GM19025 (cell line): ENCODE measurements around the gene MAP1A.

Source experiments
- ATAC-seq: cut with Tn5 transposase; IDR thresholded peaks from one replicate; pipeline ENCODE4 v1.9.1; 2021; ENCODE audit warnings: mild to moderate bottlenecking, low read depth, moderate library complexity; ENCODE audit not compliant: unreplicated experiment

MAP1A gene

DNA sequence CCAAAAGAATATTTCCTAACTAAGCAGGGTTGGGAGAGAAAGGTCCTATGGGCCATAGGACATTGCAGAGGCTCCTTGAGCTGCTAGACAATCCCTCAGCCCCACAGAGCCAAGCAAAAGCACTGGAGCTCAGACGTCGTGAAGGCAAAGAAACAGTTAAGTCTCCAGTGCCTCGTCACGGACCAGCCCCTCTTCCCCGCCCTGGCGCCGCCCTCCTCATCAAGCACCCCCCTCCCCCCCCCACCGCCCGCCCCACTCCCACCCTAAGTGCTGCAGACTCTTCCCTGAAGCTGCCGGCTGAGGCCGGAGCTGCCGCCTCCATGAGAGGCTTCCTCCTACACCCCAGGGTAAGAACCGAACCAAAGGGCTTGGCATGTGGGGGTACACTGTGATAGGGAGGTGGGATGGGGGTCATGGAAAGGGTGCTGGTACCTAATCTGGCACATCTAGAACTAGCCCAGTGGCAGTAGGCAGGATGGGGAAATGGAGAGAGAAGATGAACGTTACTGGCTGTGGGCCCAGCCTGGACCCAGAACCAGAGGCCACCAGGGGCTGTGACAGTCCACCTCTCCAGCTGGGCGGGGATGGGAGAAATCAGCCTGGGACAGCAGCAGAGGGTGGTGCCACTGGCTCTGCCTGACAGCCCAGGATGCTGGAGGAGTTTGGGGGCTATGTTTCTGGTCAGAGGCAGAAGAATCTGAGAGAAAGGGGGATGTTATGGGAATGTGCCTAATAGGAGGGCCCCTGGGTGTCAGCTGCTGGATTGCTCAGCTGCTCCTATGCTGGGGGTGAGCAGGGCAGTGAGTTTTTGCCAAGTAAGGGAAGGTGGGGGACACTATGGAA lies at the start of gene MAP1A:
Gene MAP1A, plus strand, starts transcription at position 255 of the 843 bp plus-strand sequence. CDS start 3,866 bp downstream, outside the sequence.
- no peak for ATAC-seq

DNA sequence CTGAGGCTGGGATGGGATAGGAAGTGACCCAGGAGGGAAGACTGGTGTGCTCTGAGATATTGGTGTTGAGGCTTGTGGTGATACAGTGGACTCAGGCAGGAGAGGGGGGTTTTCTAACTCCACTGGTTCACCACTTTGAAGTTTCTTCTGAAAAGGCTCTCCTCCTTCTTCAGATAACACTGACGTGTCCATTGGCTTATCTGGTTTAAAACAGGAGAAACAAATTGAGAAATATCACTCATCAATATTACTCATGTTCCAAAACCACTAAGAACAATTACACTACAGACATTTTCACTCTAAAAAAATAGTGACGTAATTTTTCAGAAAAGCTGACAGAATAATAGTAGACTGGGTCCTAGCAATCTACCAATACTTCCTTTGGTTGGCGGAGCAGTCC lies 47.5 kb upstream of the MAP1A start:
- no peak for ATAC-seq

DNA sequence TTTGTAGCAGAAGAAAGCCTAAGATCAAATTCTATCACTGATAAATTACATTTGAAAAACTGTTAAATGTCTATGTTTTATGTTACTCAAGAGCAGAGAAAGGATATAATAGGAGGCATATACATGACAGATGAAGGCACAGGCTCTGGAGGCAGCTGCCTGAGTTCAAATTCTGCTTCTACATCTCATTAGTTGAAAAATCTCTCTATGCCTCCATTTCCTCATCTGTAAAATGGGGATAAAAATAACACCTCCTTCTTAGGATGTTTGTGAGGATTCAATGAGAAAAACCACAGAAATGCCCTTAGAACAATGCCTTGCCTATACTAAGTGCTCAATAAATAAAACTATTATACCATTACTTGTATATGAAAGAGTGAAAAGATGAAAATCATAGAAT lies 45.4 kb upstream of the MAP1A start:
- ATAC-seq: no peak

DNA sequence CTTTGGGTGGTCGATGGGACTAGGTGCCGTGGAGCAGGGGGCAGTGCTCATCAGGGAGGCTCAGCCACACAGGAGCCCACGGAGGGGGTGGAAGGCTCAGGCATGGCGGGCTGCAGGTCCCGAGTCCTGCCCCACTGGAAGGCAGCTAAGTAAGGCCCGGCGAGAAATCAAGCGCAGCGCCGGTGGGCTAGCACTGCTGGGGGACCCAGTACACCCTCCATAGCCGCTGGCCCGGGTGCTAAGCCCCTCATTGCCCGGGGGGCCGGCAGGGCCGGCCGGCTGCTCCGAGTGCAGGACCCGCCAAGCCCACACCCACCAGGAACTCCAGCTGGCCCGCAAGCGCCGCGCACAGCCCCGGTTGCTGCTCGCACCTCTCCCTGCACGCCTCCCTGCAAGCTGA lies 43.5 kb upstream of the MAP1A start:
- no peak for ATAC-seq

DNA sequence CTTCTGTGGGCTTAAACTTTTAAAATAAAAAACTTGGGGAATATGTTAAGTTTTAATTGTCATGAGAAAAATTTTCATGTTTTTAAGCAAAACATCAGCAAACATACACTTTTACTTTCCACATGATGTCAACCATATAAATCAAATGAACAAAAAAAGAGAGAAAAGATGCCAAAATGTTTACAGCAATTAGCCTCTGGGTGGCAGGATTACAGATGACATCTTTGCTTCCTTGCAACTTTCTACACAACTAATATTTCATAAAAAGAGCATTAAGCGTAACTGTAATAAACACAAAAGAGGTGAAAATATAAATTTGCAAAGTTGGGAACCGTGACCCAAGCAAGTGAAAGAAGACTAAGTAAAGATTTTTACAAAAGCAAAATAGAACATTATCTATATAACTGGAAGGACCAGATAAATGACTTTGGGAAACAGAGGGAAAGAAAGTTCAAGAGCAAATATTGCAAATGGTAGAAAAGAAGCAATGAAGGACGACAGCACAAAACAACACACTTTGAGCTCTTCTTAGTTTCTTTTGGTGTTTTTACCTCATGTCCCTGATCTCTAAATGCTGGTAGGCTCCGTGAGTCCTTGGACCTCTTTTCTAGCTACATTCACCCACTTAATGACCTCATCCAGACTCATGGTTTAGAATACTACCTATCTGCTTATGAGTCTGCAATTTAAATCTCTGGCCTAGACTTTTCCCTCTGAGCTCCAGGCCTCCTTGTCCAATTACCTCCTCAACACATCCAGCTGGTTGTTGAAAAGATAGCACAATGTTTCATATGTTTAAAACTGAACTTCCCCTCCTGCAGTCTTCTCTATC lies 33.9 kb upstream of the MAP1A start:
- ATAC-seq: no peak

DNA sequence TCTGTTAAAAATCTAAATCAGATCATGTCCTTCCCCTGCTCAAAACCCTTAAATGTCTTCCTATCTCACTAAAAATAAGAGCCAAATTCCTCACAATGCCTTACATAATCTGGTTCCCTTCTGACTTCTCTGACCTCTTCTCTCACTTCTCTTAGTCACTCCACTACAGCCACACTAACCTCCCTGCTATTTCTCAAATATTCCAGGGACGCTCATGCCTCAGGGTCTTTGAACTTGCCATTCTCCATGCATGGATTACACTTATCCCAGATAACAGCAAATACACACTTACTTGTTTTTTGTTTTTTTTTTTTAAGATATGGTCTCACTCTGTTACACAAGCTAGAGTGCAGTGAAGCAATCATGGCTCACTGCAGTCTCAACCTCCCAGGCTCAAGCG lies 33.0 kb upstream of the MAP1A start:
- no peak for ATAC-seq

DNA sequence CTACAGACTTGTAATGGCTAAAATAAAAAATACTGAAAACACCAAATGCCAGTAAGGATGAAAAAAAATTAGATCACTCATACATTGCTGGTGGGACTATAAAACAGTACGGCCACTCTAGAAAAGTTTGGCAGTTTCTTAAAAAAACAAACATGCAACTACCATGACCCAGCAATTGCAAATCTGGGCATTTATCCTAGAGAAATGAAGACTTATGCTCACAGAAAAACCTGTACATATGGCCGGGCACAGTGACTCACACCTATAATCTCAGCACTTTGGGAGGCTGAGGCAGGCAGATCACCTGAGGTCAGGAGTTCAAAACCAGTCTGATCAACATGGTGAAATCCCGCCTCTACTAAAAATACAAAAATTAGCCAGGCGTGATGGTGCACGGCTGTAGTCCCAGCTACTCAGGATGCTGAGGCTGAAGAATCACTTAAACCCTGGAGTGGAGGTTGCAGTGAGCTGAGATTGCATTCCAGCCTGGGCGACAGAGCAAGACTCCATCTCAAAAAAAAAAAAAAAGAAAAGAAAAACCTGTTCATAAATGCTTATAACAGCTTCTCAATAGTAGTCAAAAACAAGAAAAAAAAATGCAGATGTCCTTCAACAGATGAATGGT lies 30.0 kb upstream of the MAP1A start:
- ATAC-seq: no peak

DNA sequence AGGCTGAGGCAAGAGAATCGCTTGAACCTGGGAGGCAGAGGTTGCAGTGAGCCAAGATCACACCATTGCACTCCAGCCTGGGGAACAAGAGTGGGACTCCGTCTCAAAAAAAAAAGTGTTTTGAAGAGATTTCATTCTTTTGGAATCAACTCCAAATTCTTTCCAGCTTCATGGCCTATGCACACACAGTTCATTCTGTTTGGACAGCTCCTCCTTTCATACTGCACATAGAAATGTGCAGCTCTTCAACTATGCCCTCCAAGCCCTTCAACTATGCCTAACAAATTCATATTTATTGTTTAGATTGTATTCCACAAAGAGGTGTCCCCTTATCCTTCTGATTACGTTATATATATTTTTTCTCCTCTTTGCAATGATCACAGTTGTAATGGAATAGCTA lies 28.6 kb upstream of the MAP1A start:
- no peak for ATAC-seq

DNA sequence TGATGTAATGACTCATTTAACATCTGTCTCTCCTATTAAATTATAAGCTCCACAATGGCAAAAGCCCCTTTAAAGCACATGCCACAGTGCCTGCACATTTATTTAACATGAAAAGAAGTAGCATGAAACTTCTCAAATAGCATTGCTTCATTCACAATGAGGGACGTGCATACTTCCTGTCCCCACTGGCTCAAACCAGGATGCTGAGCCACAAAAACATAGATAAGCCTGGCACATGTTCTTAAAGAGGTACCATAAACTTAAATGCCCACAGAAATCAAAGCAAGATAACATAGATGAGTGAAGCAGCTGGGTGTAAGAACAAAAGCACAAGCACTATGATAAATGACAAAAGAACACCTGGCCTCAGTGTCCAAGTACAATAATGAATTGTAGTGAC lies 28.2 kb upstream of the MAP1A start:
- no peak for ATAC-seq

DNA sequence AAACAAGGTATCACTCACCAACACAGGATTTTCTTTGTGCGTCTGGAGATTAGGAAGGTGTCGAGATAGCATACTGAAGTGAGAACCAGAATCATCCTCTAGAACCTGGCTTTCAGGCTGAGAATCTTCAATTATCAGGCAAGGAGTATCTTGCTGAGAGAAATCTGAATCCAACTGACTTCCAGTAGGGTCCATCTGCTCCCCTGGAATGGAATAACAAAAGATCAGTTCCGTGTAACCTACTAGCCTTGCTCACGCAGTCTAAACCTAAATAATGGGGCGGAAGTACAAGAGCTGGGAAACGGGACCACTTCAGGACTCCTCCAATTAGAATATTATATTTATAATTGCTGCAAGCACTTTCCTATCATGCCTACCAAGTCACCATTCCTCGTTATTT lies 25.1 kb upstream of the MAP1A start:
- no peak for ATAC-seq

DNA sequence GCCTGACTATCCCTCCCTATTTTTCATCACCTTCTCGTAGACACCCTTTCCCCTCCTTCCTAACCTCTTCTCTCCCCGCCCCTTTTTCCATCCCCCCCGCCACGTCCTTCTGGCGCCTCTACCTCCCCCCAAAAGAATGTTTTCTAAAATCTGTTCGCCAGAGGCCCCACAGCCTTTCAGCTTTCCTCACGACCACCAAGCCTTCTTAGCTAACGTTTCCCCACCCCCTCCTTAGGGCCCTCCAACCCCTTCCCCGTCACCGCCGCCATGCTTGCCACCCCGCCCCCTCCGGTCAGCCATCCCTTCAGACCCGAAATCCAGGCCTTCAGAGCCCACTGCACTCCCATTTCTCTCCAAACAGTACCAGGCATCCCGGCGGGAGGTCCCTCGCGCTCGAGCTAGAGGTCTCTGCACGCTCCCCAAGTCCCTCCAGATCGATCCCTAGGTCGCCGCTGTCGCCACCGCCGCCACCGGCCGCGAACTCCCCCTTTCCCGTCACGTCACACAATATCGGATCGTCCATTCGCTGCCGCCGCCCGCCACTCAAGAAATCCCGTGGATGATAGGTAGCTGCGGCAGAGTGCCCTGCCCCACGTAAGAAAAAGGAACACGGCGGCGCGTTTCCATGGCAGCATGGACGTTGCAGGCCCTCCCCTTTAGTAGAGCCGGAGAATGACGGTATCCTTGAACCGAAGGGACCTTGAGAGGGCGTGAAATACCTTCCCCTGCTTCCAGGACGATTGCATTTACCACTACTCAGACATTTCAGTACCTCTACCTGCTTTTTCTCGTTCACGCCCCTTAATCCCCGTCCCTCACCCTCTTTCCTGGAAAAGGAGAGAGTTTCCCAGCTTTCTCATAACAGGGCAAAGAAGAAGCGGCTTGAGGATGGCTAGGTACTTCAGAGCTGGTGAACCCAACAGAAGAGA lies 24.5 kb upstream of the MAP1A start, which contains the start of gene TP53BP1:
Gene TP53BP1, minus strand, starts transcription at position 484 of the 929 bp plus-strand sequence. Its CDS starts 113 bp downstream, at position 371.
- peak; percentile 99 for ATAC-seq

DNA sequence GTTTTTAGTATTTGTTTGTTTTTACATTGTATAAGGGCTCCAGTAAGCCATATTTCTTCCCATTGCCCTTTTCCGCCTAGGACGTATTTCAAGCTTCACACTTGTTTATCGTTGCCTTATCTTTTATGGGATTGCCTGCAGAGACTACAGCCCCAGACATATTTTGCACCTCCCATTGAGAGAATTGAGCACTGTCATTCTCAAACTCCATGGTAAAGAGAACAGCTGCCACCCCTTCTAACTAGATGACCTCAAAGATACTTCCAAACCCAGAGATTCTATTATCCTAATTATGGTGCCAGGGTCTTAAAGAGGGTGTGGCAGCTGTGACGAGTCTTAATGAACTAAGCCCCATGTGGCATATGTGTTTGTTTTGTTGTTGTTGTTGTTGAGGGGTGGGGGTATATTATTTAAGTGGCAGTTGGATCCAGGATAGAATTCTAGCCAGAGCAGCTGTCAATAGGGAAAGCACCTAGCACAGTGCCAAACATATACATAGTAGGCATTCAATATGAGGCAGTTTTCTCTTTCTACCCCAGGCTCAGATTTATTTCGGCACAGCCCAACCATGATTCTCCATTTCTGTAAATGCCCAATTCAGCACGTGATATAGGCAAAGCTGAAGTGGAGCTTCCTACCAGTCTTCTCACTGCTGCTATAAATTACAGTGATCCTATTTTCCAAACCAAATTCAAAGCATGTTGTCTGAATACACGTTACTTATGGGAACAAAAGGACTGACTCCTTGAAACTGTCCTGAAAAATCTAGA lies 23.5 kb upstream of the MAP1A start:
- ATAC-seq: no peak

DNA sequence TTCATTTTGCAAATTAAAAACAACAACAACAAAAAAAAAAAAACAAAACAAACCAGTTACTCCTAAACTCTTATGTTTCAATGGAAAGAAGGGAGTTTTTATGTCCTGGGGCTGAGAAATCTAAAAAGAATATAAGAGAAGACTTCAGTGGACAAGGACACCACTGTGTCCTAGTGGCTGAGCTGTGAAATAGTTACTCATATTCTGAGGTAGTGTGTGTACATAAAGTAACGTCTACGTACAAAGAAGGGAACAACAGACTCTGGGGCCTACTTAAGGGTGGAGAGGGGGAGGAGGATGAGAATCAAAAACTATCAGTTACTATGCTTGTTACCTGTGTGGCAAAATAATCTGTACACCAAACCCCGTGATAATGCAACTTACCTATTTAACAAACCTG lies 18.4 kb upstream of the MAP1A start:
- ATAC-seq: no peak

DNA sequence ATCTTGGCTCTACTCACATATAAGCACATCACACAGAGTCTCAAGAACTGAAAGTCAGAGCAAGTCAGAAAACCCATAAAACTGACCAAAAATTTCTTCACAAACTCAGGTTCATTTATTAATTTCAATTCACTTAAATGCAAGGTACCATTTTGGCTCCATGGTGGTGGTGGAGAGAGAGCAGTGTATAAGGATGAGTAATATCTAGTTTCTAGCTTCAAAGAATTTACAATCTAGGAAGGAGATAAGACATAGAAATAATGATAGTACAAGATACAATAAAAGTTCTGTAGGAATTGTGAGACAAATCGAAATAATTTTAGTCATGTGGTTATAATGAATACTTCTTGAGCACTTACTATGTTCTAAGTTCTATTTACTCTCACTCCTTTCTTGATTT lies 17.8 kb upstream of the MAP1A start:
- no peak for ATAC-seq

DNA sequence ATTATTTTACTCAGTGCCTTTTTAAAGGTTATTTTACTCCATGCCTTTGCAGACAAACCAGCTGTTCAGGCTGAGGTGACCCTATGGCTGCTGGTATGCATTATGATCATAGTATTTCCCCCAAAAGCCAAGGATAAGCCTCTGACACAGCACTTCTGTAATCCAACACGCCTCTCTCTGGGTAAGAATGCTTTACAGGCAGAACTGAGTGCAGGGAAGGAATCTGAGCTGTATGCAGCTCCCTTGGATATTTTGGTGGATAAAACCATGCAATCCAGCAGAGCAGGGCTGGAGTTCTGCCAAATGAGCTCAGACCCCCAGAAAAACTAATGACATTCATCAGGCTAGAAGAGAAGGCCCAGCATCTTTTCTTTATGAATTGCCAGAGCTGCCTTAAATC lies 11.7 kb upstream of the MAP1A start:
- no peak for ATAC-seq

DNA sequence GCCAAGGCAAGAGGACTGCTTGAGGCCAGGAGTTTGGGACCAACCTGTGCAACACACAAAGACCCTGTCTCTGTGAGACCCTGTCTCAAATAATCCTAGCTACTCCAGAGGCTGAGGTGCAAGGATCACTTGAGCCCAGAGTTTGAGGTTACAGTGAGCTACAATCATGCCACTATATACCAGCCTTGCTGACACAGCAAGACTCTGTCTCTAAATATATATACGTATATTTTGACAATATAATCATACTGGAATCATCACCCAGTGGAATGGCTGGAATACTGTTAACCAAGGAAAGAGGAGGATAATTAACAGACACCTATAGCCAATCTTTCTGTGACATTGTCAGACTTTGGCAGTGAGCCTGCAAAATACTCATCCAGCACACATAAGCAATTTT lies 9.0 kb upstream of the MAP1A start:
- ATAC-seq: no peak

DNA sequence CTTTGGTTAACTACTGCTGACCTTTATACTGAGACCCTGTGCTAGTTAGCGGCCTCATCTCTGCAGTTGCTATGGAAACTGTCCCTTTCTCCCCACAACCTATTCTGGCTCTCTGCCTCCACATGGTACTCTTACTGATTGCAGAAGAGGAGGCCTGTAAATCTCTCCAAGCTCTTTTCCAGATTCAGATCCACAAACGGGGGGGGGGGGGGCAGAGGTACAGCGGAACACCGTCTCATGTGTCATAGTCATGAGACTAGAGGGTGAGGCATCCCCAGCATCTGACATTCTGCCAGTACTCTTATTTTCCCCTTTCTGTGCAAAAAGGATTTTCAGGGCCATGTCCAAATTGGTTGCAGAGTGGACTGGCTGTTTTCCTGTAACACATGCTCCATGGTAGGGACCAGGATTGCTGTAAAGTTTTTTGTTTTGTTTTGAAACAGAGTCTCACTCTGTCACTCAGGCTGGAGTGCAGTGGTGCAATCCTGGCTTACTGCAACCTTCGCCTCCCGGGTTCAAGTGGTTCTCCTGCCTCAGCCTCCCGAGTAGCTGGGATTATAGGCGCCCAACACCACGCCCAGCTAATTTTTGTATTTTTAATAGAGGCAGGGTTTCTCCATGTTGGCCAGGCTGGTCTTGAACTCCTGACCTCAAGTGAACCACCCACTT lies 8.3 kb upstream of the MAP1A start:
- ATAC-seq: no peak

DNA sequence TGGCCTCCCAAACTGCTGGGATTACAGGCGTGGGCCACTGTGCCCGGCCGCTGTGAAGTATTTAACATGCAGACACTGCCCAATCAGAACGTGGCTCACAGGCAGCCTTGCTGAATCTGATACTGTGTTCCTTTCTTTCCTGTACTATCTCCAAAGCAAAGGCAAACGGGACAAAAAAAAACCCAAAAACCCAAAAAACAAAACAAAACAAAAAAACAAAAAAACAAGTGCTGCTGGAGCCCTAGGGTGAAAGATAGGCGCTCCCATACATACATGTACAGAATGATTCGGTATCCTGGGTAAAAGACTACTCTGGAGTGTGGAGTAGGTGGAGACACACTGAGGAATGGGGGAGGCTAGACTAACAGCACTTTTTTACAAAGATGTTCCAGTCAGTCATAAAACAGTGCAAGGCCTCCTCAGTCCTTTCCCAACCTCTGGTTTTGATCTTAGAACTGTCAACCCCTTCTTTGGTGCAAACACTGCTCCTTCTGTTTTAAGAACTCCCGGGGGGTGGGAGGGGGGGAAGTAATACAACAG lies 7.7 kb upstream of the MAP1A start:
- no peak for ATAC-seq
